Activated CD8-positive, alpha-beta T cell treated with anti-CD3 and anti-CD28 coated beads for 36 hours (primary cell): Measurements from ENCODE around the gene EPHA4. TPM values are rescaled to one million over a fixed set of nuclear protein-coding genes. Genes with fewer than 3 reads are reported as not detected.

ENCODE experiments used
- ATAC-seq: fragments of 200-7000 bp; cut with Tn5 transposase; one replicate; pipeline ENCODE4 v1.10.0; 2021; ENCODE audit warnings: mild to moderate bottlenecking, moderate library complexity
- CTCF ChIA-PET: fragments of 350-600 bp; sonication (Branson Sonifier 250); formaldehyde crosslinking; loops from one replicate; lab custom pipeline; 2021; ENCODE audit warnings: antibody characterized with exemption; lab: Charles Lee
- POLR2A ChIA-PET: fragments of 350-600 bp; sonication (Branson Sonifier 250); formaldehyde crosslinking; loops from one replicate; lab custom pipeline; 2021; ENCODE audit warnings: antibody characterized with exemption; lab: Charles Lee
- DNase-seq: peaks from one replicate; pipeline ENCODE4 v3.0.0-alpha.2; 2020
- H3K27ac Mint-ChIP-seq: one replicate; pipeline ENCODE4 v1.8.0; 2021; ENCODE audit warnings: mild to moderate bottlenecking, mixed read lengths
- H3K27me3 Mint-ChIP-seq: one replicate; pipeline ENCODE4 v1.8.0; 2021; ENCODE audit warnings: mixed read lengths
- H3K36me3 Mint-ChIP-seq: one replicate; pipeline ENCODE4 v1.8.0; 2021; ENCODE audit warnings: low read depth, mixed read lengths
- H3K4me1 Mint-ChIP-seq: one replicate; pipeline ENCODE4 v1.8.0; 2021; ENCODE audit warnings: low read depth, mixed read lengths
- H3K4me3 Mint-ChIP-seq: one replicate; pipeline ENCODE4 v1.8.0; 2021; ENCODE audit warnings: mild to moderate bottlenecking, moderate library complexity, mixed read lengths
- H3K9me3 Mint-ChIP-seq: one replicate; pipeline ENCODE4 v1.8.0; 2021; ENCODE audit warnings: mixed read lengths
- intact Hi-C: fragments of 100-400 bp; cut with micrococcal nuclease; formaldehyde crosslinking; loops from one replicate; pipeline ENCODE4 v1.10.0; 2022
- total RNA-seq, 2 experiments: library from RNA; stranded (reverse); gene quantifications; one replicate each; pipeline ENCODE4 v1.2.3, GENCODE V29; 2021
- TF ChIP-seq, protein P1 (sequence below): fragments of 200-600 bp; IDR thresholded peaks from one replicate; pipeline ENCODE4 v1.8.0; 2022; ENCODE audit warnings: antibody characterized with exemption, mild to moderate bottlenecking

EPHA4 gene
- total RNA-seq, 2 experiments from 2014 or later, result 1.8 to 2.3 TPM

DNA sequence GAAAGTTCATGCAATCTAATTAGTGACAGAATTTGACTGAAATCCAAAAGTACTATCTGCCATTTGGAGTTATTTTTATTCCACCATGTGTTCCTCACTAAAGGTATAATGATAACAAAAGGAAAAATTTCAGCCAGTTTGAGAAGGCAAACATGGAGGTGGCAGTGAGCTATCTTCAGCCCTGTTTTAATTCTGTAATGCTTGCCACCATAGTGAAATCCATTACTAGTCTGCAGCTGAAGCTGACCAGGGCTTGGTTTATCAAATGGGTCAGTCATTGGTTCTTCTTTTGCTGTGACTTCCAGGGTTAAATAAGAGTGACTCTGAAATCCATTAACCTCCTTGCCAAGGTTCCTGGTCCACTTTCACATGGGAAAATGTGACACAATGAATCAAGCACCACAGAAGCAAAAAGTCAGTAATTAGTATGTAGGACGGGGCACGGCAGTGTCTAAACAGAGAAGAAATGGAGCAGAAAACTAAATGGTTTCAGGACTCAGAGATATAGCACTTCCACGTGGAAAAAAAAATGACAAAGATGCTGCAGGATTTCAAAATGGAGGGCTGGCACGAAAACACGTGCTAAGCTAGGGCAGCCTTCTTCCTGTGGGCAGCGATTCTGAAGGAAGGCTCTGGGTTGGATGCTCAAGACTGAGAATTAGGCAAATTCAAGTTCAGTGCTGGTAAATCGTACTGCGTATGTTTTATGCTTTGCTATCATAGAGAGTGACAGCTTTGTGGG, 87.2 kb downstream of the EPHA4 start:
- ChIA-PET POLR2A (no interaction called here), CTCF (interaction anchor here (1.6 to 2.0 kb wide), 2 partner anchors 14 to 89 kb away, joined by 3 to 6 read pairs; no protein-coding TSS in a partner anchor)
- no peak for ATAC-seq
- intact Hi-C loops, result no loop called here
- H3K36me3 Mint-ChIP-seq, result no peaks in the 10 kb centered on the region
- no peak overlapping the region for H3K27ac Mint-ChIP-seq
- no peaks in the 10 kb centered on the region for H3K27me3 Mint-ChIP-seq
- no peak overlapping the region for H3K4me3 Mint-ChIP-seq
- no peak for DNase-seq
- TF ChIP-seq, protein P1, sequence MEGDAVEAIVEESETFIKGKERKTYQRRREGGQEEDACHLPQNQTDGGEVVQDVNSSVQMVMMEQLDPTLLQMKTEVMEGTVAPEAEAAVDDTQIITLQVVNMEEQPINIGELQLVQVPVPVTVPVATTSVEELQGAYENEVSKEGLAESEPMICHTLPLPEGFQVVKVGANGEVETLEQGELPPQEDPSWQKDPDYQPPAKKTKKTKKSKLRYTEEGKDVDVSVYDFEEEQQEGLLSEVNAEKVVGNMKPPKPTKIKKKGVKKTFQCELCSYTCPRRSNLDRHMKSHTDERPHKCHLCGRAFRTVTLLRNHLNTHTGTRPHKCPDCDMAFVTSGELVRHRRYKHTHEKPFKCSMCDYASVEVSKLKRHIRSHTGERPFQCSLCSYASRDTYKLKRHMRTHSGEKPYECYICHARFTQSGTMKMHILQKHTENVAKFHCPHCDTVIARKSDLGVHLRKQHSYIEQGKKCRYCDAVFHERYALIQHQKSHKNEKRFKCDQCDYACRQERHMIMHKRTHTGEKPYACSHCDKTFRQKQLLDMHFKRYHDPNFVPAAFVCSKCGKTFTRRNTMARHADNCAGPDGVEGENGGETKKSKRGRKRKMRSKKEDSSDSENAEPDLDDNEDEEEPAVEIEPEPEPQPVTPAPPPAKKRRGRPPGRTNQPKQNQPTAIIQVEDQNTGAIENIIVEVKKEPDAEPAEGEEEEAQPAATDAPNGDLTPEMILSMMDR, result no peak
- H3K4me1 Mint-ChIP-seq, result no peaks in the 10 kb centered on the region
- H3K9me3 Mint-ChIP-seq, result no peaks in the 10 kb centered on the region

DNA sequence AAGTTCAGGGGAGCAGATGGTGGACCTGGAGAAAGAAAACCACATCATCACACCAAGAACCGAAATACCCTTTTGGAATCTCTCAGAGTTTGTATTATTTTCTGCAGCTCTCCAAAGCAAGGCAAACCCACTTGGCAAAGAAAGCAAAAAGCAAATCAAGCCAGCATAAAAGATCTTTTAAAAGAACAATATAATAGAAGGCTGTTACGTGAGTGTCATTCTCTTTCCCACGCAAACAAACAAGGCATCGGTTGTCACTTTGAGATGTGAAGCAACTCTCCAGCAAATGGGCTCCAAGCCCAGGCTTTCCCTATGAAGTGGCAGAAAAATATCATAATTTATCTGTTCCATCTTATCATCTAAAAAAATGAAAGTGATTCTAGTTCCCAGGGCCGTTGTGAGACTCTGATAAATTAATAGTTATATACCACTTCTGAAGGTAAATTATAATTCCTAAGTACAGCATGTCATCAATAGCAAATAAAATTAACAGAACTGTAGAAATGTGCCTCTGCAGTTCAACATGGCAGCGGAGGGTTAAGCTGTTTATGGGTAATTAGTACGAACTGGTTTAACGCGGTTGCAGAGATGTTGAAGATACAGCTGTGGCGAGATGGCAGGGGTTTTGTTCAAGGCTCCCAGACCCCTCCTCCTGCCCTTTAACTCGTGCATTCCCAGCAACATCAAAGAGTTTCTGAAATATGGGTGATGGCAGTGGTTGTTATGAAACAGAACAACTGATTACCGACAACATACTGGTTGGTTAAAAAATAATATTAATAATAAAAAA, 89.2 kb downstream of the EPHA4 start:
- Mint-ChIP-seq H3K4me1 (no peaks in the 10 kb centered on the region), H3K27ac (no peak overlapping the region), H3K9me3 (no peaks in the 10 kb centered on the region), H3K36me3 (no peaks in the 10 kb centered on the region), H3K4me3 (no peak overlapping the region), H3K27me3 (no peaks in the 10 kb centered on the region)
- intact Hi-C loops, result no loop called here
- DNase-seq (no peak), ATAC-seq (no peak)
- TF ChIP-seq, protein P1, result no peak
- CTCF ChIA-PET, result interaction anchor here (0.6 to 2.0 kb wide), 2 partner anchors 79 to 91 kb away, joined by 3 to 6 read pairs; no protein-coding TSS in a partner anchor
- POLR2A ChIA-PET, result interaction anchor here (0.9 kb wide), 1 partner anchor 1354 kb away, joined by 3 read pairs; no protein-coding TSS in a partner anchor

DNA sequence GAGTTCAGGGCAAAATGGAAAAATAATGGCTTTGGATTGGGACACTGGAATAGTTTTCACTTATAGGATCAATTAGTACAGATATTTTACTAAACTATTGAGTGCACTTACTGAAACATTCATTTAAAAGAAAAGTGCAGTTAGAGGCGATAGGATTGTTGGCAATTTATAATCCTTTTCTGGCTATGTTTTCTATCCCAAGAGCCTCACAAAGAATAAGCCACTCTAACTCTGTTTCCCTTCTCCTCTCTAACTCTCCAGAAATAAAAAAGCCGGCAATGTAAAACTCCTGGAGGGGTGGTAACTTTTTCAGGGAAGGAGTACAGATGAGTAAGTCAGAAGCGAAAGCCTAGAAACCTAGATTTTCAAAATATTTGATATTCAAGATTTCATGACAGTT, 91.3 kb downstream of the EPHA4 start:
- intact Hi-C loops, result no loop called here
- POLR2A ChIA-PET, result no interaction called here
- CTCF ChIA-PET, result interaction anchor here (1.9 kb wide), 1 partner anchor 93 kb away, joined by 4 read pairs; no protein-coding TSS in a partner anchor
- no peaks in the 10 kb centered on the region for H3K4me1 Mint-ChIP-seq
- ATAC-seq (no peak), DNase-seq (no peak)
- no peak overlapping the region for H3K4me3 Mint-ChIP-seq
- TF ChIP-seq, protein P1, result no peak
- H3K27me3 Mint-ChIP-seq, result no peaks in the 10 kb centered on the region
- H3K9me3 Mint-ChIP-seq, result no peaks in the 10 kb centered on the region
- no peaks in the 10 kb centered on the region for H3K36me3 Mint-ChIP-seq
- no peak overlapping the region for H3K27ac Mint-ChIP-seq

DNA sequence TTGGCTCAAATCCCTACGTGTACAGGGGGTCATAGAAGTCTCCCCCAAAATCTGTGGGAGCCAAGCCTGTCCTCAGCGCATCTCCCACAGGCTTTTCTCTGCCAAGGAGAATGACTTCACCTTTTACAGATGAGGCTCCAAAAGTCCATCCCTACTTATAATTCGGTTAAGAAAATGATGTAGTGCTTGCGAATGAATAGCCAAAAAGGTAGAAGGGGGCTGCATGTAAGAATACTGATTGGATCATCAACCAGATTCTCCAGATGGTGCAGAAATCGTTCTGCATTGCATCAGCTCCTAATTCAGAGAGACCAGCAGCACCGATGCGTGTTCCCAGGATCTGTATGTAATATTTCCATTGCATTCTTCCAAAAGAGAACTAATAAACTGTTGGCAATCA, 91.9 kb downstream of the EPHA4 start:
- ATAC-seq (no peak), DNase-seq (no peak)
- no peaks in the 10 kb centered on the region for H3K36me3 Mint-ChIP-seq
- H3K4me1 Mint-ChIP-seq, result no peaks in the 10 kb centered on the region
- no peak overlapping the region for H3K4me3 Mint-ChIP-seq
- intact Hi-C loops, result no loop called here
- no peaks in the 10 kb centered on the region for H3K9me3 Mint-ChIP-seq
- no peak overlapping the region for H3K27ac Mint-ChIP-seq
- TF ChIP-seq, protein P1, result no peak
- POLR2A ChIA-PET, result no interaction called here
- CTCF ChIA-PET, result no interaction called here
- H3K27me3 Mint-ChIP-seq, result no peaks in the 10 kb centered on the region

DNA sequence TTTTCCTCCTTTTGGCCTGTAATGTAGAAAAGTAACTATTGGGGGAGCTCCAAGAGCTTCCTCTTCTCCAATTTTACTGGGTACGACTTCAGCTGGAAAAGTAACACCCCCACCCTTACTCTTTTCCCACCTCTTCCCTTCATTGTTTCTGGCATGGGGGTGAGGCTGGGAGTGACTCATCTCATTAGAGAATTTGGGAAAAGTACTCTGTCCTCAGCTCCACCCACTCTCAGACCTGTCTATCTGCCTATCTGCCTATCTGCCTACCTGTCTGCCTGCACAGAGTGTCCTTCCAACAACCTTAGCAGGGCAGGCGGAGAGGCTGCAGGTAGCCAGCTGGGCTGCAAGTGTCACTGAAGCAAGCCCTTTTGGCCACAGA, 93.6 kb downstream of the EPHA4 start:
- intact Hi-C loops, result no loop called here
- H3K27ac Mint-ChIP-seq, result no peak overlapping the region

More for the DNA sequence above, 93.6 kb downstream of the EPHA4 start:
- TF ChIP-seq, protein P1, result no peak
- no peak for ATAC-seq
- no peak for DNase-seq
- ChIA-PET CTCF (no interaction called here), POLR2A (no interaction called here)
- Mint-ChIP-seq H3K9me3 (no peaks in the 10 kb centered on the region), H3K36me3 (no peaks in the 10 kb centered on the region), H3K4me1 (no peaks in the 10 kb centered on the region), H3K4me3 (no peak overlapping the region), H3K27me3 (no peaks in the 10 kb centered on the region)
